ENCODE results near the gene MEX3A. TPM values are rescaled to one million over a fixed set of nuclear protein-coding genes. Genes with fewer than 3 reads are reported as not detected.

The MEX3A gene
- total RNA-seq, 6 donors from 2014 or later = 0.26 to 2.0 (median 1.00) TPM; not detected in 1

DNA sequence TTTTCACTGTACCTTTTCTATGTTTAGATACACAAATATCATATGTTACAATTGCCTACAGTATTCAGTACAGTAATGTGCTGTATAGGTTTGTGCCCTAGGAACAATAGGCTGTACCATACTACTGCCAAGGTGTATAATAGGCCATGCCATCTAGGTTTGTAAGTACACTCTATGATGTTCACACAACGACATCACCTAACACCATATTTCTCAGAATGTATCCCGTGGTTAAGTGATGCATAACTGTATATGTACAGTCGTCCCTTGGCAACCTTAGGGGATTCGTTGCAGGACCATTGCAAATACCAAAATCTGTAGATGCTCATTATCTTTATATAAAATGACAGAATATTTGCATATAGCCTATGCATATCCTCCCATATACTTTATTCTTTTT lies 55.7 kb downstream of the MEX3A start:
- H3K4me1 ChIP-seq = peaks cover 0 to 6% (median 0%) of the 10 kb centered on the region in 4 donors
- WGBS, 2 donors = 91 to 93% methylated on average over 4 of the region's 4 CpGs
- TF ChIP-seq POLR2AphosphoS5 (IDR thresholded peaks at IDR 0.05) (no peak), EP300 (IDR thresholded peaks at IDR 0.05) (no peak), POLR2A (IDR thresholded peaks at IDR 0.05) (no peak)
- TF ChIP-seq, protein P1, sequence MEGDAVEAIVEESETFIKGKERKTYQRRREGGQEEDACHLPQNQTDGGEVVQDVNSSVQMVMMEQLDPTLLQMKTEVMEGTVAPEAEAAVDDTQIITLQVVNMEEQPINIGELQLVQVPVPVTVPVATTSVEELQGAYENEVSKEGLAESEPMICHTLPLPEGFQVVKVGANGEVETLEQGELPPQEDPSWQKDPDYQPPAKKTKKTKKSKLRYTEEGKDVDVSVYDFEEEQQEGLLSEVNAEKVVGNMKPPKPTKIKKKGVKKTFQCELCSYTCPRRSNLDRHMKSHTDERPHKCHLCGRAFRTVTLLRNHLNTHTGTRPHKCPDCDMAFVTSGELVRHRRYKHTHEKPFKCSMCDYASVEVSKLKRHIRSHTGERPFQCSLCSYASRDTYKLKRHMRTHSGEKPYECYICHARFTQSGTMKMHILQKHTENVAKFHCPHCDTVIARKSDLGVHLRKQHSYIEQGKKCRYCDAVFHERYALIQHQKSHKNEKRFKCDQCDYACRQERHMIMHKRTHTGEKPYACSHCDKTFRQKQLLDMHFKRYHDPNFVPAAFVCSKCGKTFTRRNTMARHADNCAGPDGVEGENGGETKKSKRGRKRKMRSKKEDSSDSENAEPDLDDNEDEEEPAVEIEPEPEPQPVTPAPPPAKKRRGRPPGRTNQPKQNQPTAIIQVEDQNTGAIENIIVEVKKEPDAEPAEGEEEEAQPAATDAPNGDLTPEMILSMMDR (IDR thresholded peaks at IDR 0.05) = no peak
- no peak for ATAC-seq (ENCODE audit: low FRiP score in 2 of 2)
- H3K4me3 ChIP-seq = no peak overlapping the region
- no peak overlapping the region for H3K27ac ChIP-seq
- no peaks in the 10 kb centered on the region for H3K27me3 ChIP-seq
- no peaks in the 10 kb centered on the region for H3K9me3 ChIP-seq
- H3K36me3 ChIP-seq = no peaks in the 10 kb centered on the region
- no peak for DNase-seq

DNA sequence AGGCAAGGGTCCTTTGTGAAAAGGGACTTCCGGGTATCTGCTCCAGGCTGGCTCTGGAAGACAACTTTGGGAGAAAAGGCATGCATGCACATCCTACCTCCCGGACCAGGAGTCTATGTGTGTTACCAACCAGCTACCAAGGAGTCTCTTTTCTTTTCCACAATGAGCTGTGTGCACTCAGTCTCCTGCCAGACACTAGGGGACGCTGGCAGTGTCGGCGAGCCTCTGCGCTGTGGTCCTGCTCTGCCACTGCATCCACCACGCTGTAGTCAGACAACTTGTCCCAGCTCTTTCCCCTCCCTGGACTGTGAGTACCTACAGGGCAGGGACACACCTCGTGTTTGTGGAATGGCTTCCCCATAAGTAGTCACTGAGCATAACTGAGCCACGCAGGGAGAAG lies 56.4 kb downstream of the MEX3A start:
- no peaks in the 10 kb centered on the region for H3K36me3 ChIP-seq
- ATAC-seq (ENCODE audit: low FRiP score in 2 of 2) = peak; percentile 52 to 87
- peak; percentile 45 to 60 for DNase-seq

DNA sequence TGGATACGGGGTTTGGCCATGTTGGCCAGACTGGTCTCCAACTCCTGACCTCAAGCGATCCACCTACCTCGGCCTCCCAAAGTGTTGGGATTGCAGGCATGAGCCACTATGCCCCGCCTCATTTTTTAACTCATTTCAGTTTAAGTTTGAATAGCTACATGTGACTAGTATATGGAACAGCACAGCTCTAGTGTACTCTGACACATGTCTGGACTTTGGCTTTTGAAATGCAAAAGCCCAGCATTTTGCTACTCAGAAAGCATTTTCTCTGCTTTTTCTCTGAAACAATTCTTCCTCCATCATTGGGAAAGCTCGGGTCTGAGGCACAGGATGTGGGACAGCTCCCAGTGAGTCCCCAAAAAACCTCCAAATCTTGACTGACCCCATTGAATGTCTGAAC lies 57.5 kb downstream of the MEX3A start:
- WGBS, 2 donors = 74 to 84% methylated on average over 5 of the region's 5 CpGs
- H3K27ac ChIP-seq = no peak overlapping the region
- H3K4me3 ChIP-seq = no peak overlapping the region
- no peak for ATAC-seq (ENCODE audit: low FRiP score in 2 of 2)
- peaks cover 4 to 18% (median 8%) of the 10 kb centered on the region in 4 donors for H3K4me1 ChIP-seq
- H3K9me3 ChIP-seq = no peaks in the 10 kb centered on the region
- no peak for TF ChIP-seq POLR2AphosphoS5 (IDR thresholded peaks at IDR 0.05)
- TF ChIP-seq POLR2A (IDR thresholded peaks at IDR 0.05) = no peak
- no peak for TF ChIP-seq EP300 (IDR thresholded peaks at IDR 0.05)
- no peak for DNase-seq
- H3K36me3 ChIP-seq = peaks cover 0 to under 1% (median 0%) of the 10 kb centered on the region in 4 donors
- no peaks in the 10 kb centered on the region for H3K27me3 ChIP-seq

More for the DNA sequence above, 56.4 kb downstream of the MEX3A start:
- 9 to 12% methylated on average over 9 of the region's 9 CpGs for WGBS, 2 donors
- H3K4me3 ChIP-seq = no peak overlapping the region
- TF ChIP-seq, protein P1 (IDR thresholded peaks at IDR 0.05) = peak; percentile 25 to 67 (median 39)
- no peak for TF ChIP-seq POLR2AphosphoS5 (IDR thresholded peaks at IDR 0.05)
- H3K9me3 ChIP-seq = no peaks in the 10 kb centered on the region
- H3K27me3 ChIP-seq = no peaks in the 10 kb centered on the region
- no peak overlapping the region for H3K27ac ChIP-seq
- peaks cover 0 to 12% (median 4%) of the 10 kb centered on the region in 4 donors for H3K4me1 ChIP-seq

Other genes starting within 250 kb of the MEX3A start
- gene GON4L, start 225.3 kb downstream of the MEX3A start, total RNA-seq = 100 to 1,000 TPM in 1 of 6 donors, 10 to 100 TPM in 5; 28.9 to 160 (median 46.3) TPM
- 10 to 100 TPM in 1 of 6 donors, 1 to 10 TPM in 5; 3.1 to 12.1 (median 7.8) TPM for gene SYT11, start 222.9 kb downstream of the MEX3A start, total RNA-seq
- gene RIT1, start 171.1 kb downstream of the MEX3A start, total RNA-seq = 10 to 100 TPM; 26.3 to 67.1 (median 45.1) TPM
- 100 to 1,000 TPM in 1 of 6 donors, 10 to 100 TPM in 5; 30.4 to 105 (median 37.6) TPM for gene KHDC4, start 148.1 kb downstream of the MEX3A start, total RNA-seq
- gene RXFP4, start 140.8 kb downstream of the MEX3A start, total RNA-seq = not detected
- gene ARHGEF2, start 103.9 kb downstream of the MEX3A start, total RNA-seq = 100 to 1,000 TPM; 198 to 969 (median 229) TPM
- gene SSR2, start 61.5 kb downstream of the MEX3A start, total RNA-seq = 100 to 1,000 TPM in 5 of 6 donors, 10 to 100 TPM in 1; 66.0 to 395 (median 228) TPM
- gene UBQLN4, start 28.7 kb downstream of the MEX3A start, total RNA-seq = 10 to 100 TPM; 22.2 to 39.8 (median 24.5) TPM
- gene LAMTOR2, start 27.7 kb downstream of the MEX3A start, total RNA-seq = 10 to 100 TPM; 35.6 to 84.5 (median 68.8) TPM
- gene RAB25, start 21.3 kb downstream of the MEX3A start, total RNA-seq = 100 to 1,000 TPM in 1 of 6 donors, 10 to 100 TPM in 5; 58.7 to 123 (median 88.9) TPM
- 1,000 to 10,000 TPM in 1 of 6 donors, 100 to 1,000 TPM in 5; 156 to 1,281 (median 388) TPM for gene LMNA, start 32.2 kb upstream of the MEX3A start, total RNA-seq
- 10 to 100 TPM; 28.9 to 65.9 (median 33.5) TPM for gene SEMA4A, start 71.1 kb upstream of the MEX3A start, total RNA-seq
- 10 to 100 TPM; 11.0 to 27.4 (median 21.1) TPM for gene SLC25A44, start 111.6 kb upstream of the MEX3A start, total RNA-seq
- gene PMF1, start 130.5 kb upstream of the MEX3A start, total RNA-seq = 10 to 100 TPM; 46.1 to 88.2 (median 66.6) TPM
- gene BGLAP, start 159.7 kb upstream of the MEX3A start, total RNA-seq = 10 to 100 TPM in 1 of 6 donors, 1 to 10 TPM in 3, under 1 TPM in 1, not detected in 1; 0.69 to 31.4 (median 1.9) TPM
- 10 to 100 TPM in 1 of 6 donors, 1 to 10 TPM in 5; 1.3 to 10.5 (median 2.9) TPM for gene PAQR6, start 165.6 kb upstream of the MEX3A start, total RNA-seq
- 100 to 1,000 TPM in 1 of 6 donors, 10 to 100 TPM in 5; 52.3 to 136 (median 69.1) TPM for gene SMG5, start 200.4 kb upstream of the MEX3A start, total RNA-seq
- gene TMEM79, start 201.9 kb upstream of the MEX3A start, total RNA-seq = 10 to 100 TPM in 1 of 6 donors, 1 to 10 TPM in 5; 1.3 to 10.5 (median 3.1) TPM
- gene GLMP, start 213.2 kb upstream of the MEX3A start, total RNA-seq = 10 to 100 TPM; 22.1 to 80.4 (median 50.9) TPM
- gene VHLL, start 216.8 kb upstream of the MEX3A start, total RNA-seq = 1 to 10 TPM in 1 of 6 donors, not detected in 5; 7.3 TPM